Measurements from ENCODE around the gene GEMIN5.

Gene GEMIN5

GRCh38 chr5:154841273-154841661 is 96.7 kb downstream of the GEMIN5 start:
- DNase-seq = no peak

- no peak for DNase-seq
Measured at GRCh38 chr5:154840435-154841272, 97.4 kb downstream of the GEMIN5 start.
